GM18873 (cell line): ENCODE results near the gene PRR33.

Experiments used
- ATAC-seq: cut with Tn5 transposase; IDR thresholded peaks from one replicate; pipeline ENCODE4 v1.9.1; 2021; ENCODE audit warnings: mild to moderate bottlenecking, moderate library complexity, moderate number of reproducible peaks; ENCODE audit not compliant: unreplicated experiment, low FRiP score

The PRR33 gene

GRCh38 chr11:1840780-1841480, 50.8 kb downstream of the PRR33 start:
- no peak for ATAC-seq

DNA sequence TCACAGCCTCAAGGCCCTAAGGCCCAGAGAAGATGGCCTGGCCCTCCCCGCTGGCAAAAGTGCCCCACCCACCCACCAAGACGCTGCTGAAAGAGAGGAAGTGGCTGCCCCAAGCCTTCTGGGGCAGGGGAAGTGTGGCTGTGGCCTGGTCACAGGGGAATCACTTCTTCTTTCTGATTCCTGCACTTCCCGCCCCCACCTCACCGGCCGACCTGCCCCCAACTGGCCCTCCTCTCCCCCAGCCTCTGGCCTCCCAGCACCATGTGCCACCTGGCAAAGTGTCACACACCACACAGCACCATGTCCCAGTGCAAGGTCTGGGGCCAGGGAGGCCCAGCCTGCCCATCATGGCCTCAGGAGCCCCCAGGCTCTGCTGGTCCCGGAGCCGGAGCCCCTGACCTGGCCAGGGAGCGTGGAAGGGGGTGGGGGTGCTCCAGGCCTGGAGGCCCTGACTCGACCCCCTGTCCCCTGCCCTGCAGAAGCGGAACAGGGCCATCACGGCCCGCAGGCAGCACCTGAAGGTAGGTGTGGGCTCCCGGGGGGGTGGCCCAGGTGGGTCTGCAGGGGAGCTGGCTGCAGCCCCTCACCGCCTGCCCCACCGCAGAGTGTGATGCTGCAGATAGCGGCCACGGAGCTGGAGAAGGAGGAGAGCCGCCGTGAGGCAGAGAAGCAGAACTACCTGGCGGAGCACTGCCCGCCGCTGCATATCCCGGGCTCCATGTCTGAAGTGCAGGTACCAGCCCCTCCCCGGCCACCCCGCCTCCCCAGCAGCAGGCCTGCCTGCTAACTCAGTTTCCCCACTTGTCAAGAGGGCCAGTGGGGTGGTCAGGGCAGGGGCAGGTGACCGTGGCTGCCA, 51.5 kb downstream of the PRR33 start:
- ATAC-seq, result no peak

DNA sequence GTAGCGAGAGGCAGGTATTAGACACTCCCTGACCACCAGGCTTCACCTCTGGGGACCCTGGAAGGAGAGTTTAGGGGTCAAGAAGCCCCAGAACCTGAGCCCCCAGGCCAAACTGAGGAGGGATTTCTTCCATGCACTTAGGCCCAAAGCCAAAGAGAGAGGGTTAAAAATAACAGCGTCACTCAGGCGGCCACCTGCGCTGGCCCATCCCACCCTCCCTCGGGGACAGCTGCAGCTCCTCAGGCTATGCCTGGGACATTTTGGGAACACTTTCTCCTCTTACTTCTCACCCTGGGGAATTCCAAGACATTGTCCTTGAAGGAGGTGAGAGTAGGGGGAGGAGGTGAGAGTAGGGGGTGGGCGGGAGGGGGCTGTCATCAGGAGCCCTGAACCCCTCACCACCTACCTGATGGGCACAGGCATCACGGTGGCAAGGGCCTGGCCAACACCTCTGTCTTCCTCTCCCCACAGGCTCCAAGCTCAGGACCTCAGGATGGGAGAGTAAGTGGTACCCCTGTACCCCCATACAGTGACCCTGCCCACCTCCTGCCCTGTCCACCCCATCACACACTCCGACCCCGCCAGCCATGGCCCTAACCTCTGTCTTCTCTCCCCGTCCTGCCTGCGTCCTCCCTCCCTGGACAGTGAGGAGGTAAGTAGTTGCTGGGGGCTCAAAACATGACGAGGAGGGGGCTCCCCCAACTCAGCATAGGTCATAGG, 52.3 kb downstream of the PRR33 start:
- no peak for ATAC-seq

DNA sequence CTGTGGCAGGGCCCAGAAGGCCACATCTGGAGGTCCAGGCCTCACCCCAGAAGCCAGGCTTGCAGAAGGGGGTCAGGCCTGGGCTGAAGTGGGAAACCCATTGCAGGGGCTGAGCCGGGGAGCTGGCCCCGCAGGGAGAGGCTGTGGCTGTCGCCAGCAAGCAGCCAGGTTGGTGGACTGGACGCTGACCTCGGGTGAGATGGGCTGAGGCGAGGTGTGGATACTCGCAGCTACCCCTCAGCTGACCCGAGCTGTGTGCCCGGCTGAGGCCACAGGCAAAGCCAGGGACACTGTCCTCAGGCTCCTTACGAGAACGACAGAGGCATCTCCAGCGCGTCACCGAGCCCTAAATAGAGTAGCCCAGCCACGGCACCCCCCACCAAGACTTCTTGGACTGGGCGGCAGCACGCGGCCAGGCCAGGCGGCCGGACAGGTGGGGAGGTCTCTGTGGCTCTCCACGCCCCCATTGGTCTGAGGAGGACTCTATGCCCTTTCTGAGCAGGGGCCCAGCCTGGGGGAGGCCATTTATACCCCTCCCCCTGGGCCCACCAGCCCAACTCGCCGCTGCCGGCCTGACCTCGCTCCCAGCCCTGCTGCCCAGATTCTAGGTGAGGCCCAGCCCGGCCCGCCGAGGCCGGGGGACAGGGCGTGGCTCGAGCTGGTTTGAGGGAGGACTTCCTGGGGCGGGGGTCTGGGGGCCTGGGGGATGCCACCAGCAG, 53.1 kb downstream of the PRR33 start, which contains the start of gene TNNI2:
Gene TNNI2 (plus strand): TSS at position 556 of the 719 bp plus-strand sequence. CDS start 716 bp downstream, outside the sequence.
- ATAC-seq, result no peak
